ENCODE results near the gene AQP11. TPM values are rescaled to one million over a fixed set of nuclear protein-coding genes. Genes with fewer than 3 reads are reported as not detected.
"Not testable (repeated sequence)": the region's sequence is repeated elsewhere in the genome, so short reads cannot be mapped to it uniquely, and the experiment has no call there.

AQP11 gene
- total and polyA plus RNA-seq, 3 donors from 2014 or later = 14.5 to 21.1 (median 16.0) TPM

DNA sequence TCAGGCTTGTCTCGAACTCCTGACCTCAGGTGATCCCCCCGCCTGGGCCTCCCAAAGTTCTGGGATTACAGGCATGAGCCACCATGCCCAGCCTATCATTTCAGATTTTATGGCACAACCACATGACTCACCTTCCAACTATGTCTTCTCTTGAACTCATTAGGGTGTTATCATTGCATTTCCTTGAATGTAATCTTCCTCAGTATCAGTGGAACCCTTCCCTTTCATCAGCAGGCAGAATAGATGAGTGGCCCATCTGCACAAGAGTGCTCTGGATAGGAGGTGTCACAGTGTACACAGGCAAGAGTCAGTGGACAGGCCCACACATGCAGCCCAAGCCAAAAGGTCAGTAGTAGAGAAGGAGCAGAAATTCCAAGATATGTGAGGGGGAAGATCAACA, 29.1 kb upstream of the AQP11 start:
- H3K36me3 ChIP-seq (ENCODE audit: low read depth, missing control alignments) = no peaks in the 10 kb centered on the region
- no peak overlapping the region for H3K27ac ChIP-seq
- no peaks in the 10 kb centered on the region for H3K27me3 ChIP-seq
- TF ChIP-seq, protein P1, sequence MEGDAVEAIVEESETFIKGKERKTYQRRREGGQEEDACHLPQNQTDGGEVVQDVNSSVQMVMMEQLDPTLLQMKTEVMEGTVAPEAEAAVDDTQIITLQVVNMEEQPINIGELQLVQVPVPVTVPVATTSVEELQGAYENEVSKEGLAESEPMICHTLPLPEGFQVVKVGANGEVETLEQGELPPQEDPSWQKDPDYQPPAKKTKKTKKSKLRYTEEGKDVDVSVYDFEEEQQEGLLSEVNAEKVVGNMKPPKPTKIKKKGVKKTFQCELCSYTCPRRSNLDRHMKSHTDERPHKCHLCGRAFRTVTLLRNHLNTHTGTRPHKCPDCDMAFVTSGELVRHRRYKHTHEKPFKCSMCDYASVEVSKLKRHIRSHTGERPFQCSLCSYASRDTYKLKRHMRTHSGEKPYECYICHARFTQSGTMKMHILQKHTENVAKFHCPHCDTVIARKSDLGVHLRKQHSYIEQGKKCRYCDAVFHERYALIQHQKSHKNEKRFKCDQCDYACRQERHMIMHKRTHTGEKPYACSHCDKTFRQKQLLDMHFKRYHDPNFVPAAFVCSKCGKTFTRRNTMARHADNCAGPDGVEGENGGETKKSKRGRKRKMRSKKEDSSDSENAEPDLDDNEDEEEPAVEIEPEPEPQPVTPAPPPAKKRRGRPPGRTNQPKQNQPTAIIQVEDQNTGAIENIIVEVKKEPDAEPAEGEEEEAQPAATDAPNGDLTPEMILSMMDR (IDR thresholded peaks at IDR 0.05) = no peak
- no peak for TF ChIP-seq POLR2A (IDR thresholded peaks at IDR 0.05)
- DNase-seq = no peak
- intact Hi-C loops (cut with DNase I; ENCODE audit: low total_unique reads) = no loop called here
- 100% methylated on average over 2 of the region's 2 CpGs for WGBS, 2 donors
- no peaks in the 10 kb centered on the region for H3K9me3 ChIP-seq
- H3K4me3 ChIP-seq = no peak overlapping the region
- H3K4me1 ChIP-seq = no peaks in the 10 kb centered on the region

DNA sequence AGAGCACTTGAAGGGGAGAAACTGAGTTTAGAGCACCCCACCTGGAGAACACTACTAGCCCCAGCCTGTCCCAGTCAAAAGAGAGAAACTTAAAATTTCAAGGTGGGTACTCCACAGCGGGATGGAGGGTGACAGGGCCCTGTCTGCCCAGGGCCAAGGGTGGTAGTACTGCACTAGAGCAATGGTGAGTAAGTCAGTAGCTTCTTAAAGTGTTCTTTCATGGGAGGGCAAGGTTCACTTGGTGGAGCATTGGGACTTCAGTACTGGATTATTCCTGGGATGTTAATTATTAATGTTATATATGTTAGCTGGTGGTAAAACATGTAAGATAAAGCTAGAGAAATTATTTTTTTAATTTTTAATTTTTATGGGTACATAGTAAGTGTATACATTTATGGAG, 28.5 kb upstream of the AQP11 start:
- TF ChIP-seq POLR2A (IDR thresholded peaks at IDR 0.05) = no peak
- TF ChIP-seq, protein P1 (IDR thresholded peaks at IDR 0.05) = no peak
- 96 to 100% methylated on average over 1 of the region's 1 CpG for WGBS, 2 donors
- Histone ChIP-seq H3K9me3 (no peaks in the 10 kb centered on the region), H3K4me3 (no peak overlapping the region), H3K36me3 (ENCODE audit: low read depth, missing control alignments) (no peaks in the 10 kb centered on the region), H3K27me3 (no peaks in the 10 kb centered on the region), H3K4me1 (no peaks in the 10 kb centered on the region), H3K27ac (no peak overlapping the region)
- no peak for DNase-seq
- intact Hi-C loops (cut with DNase I; ENCODE audit: low total_unique reads) = no loop called here

DNA sequence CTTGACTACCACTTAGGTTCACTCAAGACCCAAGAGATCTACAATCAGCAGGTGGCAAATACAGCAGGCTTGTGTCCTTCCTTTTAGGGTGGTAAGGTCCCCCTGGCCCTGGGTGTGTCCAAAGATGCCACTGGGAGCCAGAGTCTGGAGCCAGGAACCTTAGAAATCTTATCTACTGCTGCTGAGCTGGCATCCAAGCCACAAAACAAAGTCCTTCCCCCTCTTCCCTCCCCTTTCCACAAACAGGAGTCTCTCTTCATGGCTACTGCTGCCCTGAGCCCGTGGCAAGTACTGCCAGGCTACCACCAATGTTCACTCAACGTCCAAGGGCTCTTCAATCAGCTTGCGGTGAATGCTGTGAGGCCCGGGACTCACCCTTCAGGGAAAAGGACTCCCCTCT, 21.4 kb upstream of the AQP11 start:
- Histone ChIP-seq H3K4me3 (no peak overlapping the region), H3K27ac (no peak overlapping the region), H3K36me3 (ENCODE audit: low read depth, missing control alignments) (no peaks in the 10 kb centered on the region), H3K4me1 (peaks cover 36% of the 10 kb centered on the region), H3K27me3 (no peaks in the 10 kb centered on the region), H3K9me3 (no peaks in the 10 kb centered on the region)
- intact Hi-C loops (cut with DNase I; ENCODE audit: low total_unique reads) = no loop called here
- DNase-seq = no peak
- TF ChIP-seq, protein P1 (IDR thresholded peaks at IDR 0.05) = no peak
- TF ChIP-seq POLR2A (IDR thresholded peaks at IDR 0.05) = no peak
- 80 to 81% methylated on average over 1 to 4 of the region's 4 CpGs for WGBS, 2 donors

DNA sequence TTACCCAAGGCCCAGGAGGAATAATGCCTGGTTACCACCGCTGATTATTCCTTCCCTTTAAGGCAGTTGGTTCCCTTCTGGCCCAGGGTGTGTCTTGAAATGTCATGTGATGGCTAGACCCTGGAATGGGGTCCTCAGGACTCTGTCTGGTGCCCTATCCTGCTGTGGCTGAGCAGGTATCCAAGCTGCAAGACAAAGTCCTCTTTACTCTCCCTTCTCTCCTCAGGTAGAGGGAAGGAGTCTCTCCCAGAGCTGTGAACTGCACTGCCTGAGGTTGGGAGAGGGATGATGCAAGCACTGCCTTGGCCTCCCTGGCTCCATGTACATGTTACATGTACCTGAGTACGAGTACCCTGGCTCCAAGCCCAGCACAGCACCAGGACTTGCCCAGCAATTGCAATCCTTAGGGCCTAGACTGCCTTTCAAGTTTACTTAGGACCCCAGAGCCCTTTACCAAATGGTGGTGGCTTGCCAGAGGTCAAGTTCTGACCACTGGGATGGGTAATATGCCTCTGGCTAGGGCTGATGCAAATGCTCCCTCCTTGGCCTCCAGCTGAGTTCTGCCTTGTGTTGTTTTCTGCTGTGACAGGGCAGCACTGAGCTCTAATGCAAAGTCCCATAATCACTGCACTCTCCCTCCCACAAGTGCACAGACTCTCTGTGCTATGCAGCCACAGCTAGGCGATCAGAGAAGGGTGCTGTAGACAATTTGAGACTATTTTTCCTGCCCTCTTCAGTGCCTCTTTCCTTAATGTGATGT, 20.7 kb upstream of the AQP11 start:
- Histone ChIP-seq H3K27me3 (no peaks in the 10 kb centered on the region), H3K36me3 (ENCODE audit: low read depth, missing control alignments) (no peaks in the 10 kb centered on the region), H3K4me3 (no peak overlapping the region), H3K9me3 (no peaks in the 10 kb centered on the region), H3K27ac (no peak overlapping the region), H3K4me1 (peaks cover 36% of the 10 kb centered on the region)
- peak; percentile 43 for DNase-seq
- intact Hi-C loops (cut with DNase I; ENCODE audit: low total_unique reads) = no loop called here
- TF ChIP-seq, protein P1 (IDR thresholded peaks at IDR 0.05) = no peak
- TF ChIP-seq POLR2A (IDR thresholded peaks at IDR 0.05) = no peak
- WGBS, 2 donors = 67% methylated on average over 3 of the region's 3 CpGs

DNA sequence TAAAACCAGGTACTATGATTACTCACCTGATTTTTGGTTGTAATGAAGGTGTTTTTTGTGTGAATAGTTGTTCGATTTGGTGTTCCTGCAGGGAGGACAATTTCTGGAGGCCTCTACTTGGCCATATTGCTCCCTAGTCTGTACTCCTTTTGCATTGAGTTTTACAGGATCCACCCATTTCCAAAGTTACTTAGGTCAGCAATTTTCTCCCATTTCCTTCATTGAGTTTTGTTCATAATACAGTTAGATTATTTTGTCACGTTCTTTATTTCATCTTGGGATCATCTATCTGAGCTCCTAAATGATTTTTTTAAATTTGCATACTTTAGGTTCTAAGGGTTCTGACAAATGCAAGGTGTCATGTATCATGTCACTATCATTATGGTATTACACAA, 20.1 kb upstream of the AQP11 start:
- 58 to 80% methylated on average over 2 of the region's 2 CpGs for WGBS, 2 donors
- Histone ChIP-seq H3K9me3 (no peaks in the 10 kb centered on the region), H3K36me3 (ENCODE audit: low read depth, missing control alignments) (no peaks in the 10 kb centered on the region), H3K27me3 (no peaks in the 10 kb centered on the region), H3K27ac (no peak overlapping the region), H3K4me1 (peaks cover 37% of the 10 kb centered on the region), H3K4me3 (no peak overlapping the region)
- no peak for DNase-seq
- TF ChIP-seq POLR2A (IDR thresholded peaks at IDR 0.05) = no peak
- TF ChIP-seq, protein P1 (IDR thresholded peaks at IDR 0.05) = no peak
- intact Hi-C loops (cut with DNase I; ENCODE audit: low total_unique reads) = no loop called here

DNA sequence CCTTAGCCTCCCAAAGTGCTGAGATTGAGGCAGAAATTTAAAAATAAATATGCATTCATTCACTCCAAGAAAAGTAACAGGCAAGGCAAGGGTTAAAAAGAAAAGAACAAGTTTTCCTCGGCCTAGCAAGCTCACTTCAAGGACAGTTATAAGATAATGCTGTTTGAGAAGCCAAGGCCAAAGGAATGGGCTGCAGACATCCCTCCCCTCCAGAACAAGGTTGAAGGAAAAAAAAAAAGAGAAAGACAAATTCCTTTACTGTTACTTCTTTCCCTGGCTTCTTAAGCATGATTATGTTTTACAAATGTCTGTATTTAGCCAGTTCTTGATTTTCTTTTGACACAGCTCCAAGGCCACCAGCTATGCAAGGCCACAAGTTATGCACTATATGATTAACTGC, 18.9 kb upstream of the AQP11 start:
- H3K36me3 ChIP-seq (ENCODE audit: low read depth, missing control alignments); H3K27me3 ChIP-seq; intact Hi-C loops (cut with DNase I; ENCODE audit: low total_unique reads); H3K4me3 ChIP-seq; H3K9me3 ChIP-seq: not testable (repeated sequence)
- peaks cover 45% of the 10 kb centered on the region for H3K4me1 ChIP-seq
- WGBS, 2 donors = 28 to 60% methylated on average over 1 of the region's 1 CpG
- peak; percentile 33 for DNase-seq
- H3K27ac ChIP-seq = peak overlapping the region; percentile 79 to 88

DNA sequence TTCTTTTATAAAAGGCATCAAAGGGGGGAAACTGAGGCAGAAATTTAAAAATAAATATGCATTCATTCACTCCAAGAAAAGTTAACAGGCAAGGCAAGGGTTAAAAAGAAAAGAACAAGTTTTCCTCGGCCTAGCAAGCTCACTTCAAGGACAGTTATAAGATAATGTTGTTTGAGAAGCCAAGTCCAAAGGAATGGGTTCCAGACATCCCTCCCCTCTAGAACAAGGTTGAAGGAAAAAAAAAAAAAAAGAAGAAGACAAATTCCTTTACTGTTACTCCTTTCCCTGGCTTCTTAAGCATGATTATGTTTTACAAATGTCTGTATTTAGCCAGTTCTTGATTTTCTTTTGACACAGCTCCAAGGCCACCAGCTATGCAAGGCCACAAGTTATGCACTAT, 14.3 kb upstream of the AQP11 start:
- H3K27ac ChIP-seq; H3K9me3 ChIP-seq; H3K4me3 ChIP-seq; H3K27me3 ChIP-seq; DNase-seq; intact Hi-C loops (cut with DNase I; ENCODE audit: low total_unique reads); H3K36me3 ChIP-seq (ENCODE audit: low read depth, missing control alignments): not testable (repeated sequence)
- peaks cover 34% of the 10 kb centered on the region for H3K4me1 ChIP-seq
- WGBS, 2 donors = 33 to 38% methylated on average over 1 of the region's 1 CpG
